HL-60 (cell line): ENCODE data around the gene PDCL2.

Experiments
- POLR2AphosphoS5 ChIP-seq: IDR thresholded peaks from 2 replicates; pipeline ENCODE4 v1.6.1; 2012; ENCODE audit warnings: low read depth
- TF ChIP-seq, protein P1 (sequence below): IDR thresholded peaks from 2 replicates; pipeline ENCODE4 v1.6.1; 2012; ENCODE audit warnings: low read depth; ENCODE audit not compliant: insufficient replicate concordance
- TF ChIP-seq, protein P2 (sequence below): IDR thresholded peaks from one replicate; pipeline ENCODE4 v1.5.1; 2011; ENCODE audit warnings: low read length, control low read depth, inconsistent platforms; ENCODE audit not compliant: insufficient read depth

DNA sequence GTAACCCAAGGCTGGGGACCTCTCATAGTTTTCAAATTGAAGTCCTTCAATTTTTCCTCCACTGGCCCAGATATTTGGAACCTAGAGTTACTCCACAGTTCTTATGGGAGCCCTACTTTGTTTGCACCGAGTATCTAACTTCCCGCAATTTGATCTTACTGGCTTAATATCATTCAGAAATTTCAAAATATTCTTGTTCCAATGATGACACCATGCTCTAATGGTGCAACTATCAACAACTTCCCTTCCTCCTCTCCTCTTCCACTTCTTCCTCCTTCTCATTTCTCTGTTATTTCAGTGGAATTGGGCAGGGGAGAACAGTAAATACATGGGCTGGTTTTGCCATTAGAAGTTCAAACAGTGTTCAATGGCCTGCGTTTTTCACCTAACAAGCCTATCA is 20.2 kb downstream of the PDCL2 start:
- TF ChIP-seq POLR2AphosphoS5 = no peak
- TF ChIP-seq, protein P1, sequence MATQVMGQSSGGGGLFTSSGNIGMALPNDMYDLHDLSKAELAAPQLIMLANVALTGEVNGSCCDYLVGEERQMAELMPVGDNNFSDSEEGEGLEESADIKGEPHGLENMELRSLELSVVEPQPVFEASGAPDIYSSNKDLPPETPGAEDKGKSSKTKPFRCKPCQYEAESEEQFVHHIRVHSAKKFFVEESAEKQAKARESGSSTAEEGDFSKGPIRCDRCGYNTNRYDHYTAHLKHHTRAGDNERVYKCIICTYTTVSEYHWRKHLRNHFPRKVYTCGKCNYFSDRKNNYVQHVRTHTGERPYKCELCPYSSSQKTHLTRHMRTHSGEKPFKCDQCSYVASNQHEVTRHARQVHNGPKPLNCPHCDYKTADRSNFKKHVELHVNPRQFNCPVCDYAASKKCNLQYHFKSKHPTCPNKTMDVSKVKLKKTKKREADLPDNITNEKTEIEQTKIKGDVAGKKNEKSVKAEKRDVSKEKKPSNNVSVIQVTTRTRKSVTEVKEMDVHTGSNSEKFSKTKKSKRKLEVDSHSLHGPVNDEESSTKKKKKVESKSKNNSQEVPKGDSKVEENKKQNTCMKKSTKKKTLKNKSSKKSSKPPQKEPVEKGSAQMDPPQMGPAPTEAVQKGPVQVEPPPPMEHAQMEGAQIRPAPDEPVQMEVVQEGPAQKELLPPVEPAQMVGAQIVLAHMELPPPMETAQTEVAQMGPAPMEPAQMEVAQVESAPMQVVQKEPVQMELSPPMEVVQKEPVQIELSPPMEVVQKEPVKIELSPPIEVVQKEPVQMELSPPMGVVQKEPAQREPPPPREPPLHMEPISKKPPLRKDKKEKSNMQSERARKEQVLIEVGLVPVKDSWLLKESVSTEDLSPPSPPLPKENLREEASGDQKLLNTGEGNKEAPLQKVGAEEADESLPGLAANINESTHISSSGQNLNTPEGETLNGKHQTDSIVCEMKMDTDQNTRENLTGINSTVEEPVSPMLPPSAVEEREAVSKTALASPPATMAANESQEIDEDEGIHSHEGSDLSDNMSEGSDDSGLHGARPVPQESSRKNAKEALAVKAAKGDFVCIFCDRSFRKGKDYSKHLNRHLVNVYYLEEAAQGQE = no peak
- TF ChIP-seq, protein P2, sequence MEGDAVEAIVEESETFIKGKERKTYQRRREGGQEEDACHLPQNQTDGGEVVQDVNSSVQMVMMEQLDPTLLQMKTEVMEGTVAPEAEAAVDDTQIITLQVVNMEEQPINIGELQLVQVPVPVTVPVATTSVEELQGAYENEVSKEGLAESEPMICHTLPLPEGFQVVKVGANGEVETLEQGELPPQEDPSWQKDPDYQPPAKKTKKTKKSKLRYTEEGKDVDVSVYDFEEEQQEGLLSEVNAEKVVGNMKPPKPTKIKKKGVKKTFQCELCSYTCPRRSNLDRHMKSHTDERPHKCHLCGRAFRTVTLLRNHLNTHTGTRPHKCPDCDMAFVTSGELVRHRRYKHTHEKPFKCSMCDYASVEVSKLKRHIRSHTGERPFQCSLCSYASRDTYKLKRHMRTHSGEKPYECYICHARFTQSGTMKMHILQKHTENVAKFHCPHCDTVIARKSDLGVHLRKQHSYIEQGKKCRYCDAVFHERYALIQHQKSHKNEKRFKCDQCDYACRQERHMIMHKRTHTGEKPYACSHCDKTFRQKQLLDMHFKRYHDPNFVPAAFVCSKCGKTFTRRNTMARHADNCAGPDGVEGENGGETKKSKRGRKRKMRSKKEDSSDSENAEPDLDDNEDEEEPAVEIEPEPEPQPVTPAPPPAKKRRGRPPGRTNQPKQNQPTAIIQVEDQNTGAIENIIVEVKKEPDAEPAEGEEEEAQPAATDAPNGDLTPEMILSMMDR = no peak
